SIG-M5 treated with dmso at 0.1 percent for 504 hours (cell line): ENCODE measurements around the gene SART1.
"Not testable (repeated sequence)": the region's sequence is repeated elsewhere in the genome, so short reads cannot be mapped to it uniquely, and the experiment has no call there.

ENCODE experiments used
- DNase-seq: peaks from one replicate; lab custom pipeline; 2025; ENCODE audit not compliant: unreplicated experiment; lab: John Stamatoyannopoulos, UW

The SART1 gene

DNA sequence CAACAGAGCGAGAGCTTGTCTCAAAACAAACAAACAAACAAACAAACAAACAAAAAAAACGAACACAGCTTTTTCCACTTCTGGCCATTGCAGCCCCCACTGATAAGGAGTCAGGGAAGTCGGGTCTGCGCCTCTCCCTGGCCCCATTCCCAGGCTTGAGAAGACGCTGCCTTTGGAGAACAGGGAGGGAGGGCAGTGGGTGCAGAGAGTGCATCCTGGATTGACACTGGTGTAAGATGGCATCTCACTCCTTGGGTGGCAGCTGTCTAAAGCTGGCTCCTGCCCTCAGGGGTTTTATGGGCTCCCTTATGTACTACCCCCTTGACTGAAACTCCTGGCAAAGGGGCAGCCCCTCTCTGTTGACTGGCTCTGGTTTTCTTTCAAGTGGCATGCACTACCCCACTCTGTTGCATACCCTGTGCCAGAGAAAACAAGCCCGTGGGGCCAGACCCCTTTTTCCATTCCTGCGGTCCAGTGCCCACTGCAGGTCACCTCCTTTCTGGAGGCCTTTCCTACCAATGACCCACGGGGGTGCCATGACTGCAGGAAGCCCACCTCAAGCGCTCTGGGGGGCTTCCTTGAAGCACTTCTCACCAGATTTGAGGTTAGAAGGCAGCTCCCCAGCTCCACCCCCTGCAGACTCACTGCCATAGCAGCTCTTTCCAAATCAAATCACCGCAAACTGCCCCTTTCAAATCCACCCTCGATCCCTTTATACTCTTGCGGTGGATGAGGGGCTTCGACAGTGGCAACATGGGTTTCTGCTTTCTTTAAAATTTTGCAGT is 29.6 kb upstream of the SART1 start:
- DNase-seq = no peak

DNA sequence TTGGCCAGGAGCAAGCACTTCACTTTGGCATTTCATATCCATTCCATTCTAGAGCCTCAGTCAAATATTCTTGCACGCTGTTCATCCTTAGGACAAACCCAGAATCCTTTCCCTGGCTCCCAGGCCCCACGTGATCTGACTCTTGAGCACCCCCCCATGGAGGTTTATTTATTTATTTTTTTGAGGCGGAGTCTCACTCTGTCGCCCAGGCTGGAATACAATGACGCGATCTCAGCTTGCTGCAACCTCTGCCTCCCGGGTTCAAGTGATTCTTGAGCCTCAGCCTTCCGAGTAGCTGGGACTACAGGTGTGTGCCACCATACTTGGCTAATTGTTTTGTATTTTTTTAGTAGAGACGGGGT is 29.0 kb upstream of the SART1 start:
- DNase-seq = peak; percentile 10

GRCh38 chr11:65934014-65934413 is 27.5 kb upstream of the SART1 start:
- DNase-seq = no peak

DNA sequence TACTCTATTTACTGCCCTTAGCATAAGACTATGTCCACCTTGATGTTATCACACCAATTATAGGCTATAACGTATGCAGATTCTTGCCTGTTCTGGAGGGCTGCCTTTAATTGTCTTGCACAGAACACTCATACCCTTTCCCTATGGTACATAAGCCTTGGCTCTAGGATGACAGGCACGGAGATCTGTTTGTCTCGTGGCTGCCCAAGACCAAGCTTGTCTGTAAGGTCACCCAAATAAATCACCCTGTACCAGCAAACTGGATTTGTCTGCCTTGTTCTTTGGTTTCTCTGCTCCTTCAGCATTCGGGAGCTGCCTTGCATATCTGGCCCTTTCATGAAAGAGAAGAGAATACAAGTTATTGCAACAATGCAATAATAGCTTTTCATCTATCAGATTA is 23.8 kb upstream of the SART1 start:
- DNase-seq = no peak

- DNase-seq = no peak
Measured at GRCh38 chr11:65941720-65942310, 19.7 kb upstream of the SART1 start.

GRCh38 chr11:65942531-65942930 is 19.0 kb upstream of the SART1 start:
- DNase-seq = no peak

DNA sequence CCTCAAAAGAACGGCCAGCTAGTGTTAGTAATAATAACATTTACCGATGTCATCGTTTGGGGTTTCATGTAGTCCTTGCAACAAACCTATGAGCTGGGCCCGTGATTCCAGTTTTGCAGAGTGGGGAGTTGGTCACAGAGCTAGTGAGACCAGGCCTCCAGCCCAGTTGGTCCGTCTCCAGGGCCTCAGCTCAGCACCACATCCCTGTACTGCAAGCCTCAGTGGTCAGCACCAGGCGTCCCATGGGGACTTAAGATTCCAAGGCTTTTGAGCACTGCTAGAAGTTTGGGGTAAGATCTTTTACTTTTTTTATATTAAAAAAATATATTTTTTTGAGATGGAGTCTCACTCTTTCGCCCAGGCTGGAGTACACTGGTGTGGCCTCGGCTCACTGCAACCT is 17.3 kb upstream of the SART1 start:
- DNase-seq = no peak

GRCh38 chr11:65944767-65945166 is 16.8 kb upstream of the SART1 start:
- no peak for DNase-seq

- DNase-seq = no peak
Measured at GRCh38 chr11:65945430-65945911, 16.1 kb upstream of the SART1 start, which contains the start of gene TSGA10IP. Gene TSGA10IP (plus strand): TSS chr11:65945480. CDS start chr11:65945676, 196 bp downstream.

DNA sequence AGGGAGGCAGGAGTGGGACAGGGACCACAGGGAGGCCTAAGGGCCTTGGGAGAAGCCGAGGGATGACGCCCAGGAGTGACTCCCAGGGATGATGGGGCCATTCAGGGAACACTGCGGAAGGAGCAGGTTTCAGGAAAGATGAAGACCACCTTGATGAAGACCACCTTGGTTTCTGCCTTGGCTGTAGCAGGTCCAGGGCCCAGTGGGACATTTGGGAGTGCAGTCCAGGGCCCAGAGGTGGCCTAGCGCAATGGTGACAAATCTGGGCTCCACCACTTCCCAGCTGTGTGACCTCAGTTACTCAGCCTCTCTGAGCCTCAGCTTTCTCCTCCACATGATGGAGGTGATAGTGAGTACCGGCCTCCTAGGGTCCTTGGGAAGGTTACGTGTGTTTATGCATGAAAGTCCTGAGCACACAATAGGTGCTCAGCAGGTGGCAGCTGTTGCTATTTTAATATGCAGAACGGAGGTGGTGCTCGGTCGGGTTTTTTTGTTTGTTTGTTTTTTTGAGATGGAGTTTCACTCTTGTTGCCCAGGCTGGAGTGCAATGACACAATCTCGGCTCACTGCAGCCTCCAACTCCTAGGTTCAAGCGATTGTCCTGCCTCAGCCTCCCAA is 15.5 kb upstream of the SART1 start:
- no peak for DNase-seq

GRCh38 chr11:65946655-65947054 is 14.9 kb upstream of the SART1 start:
- no peak for DNase-seq

GRCh38 chr11:65947133-65947532 is 14.4 kb upstream of the SART1 start:
- DNase-seq = no peak

GRCh38 chr11:65947603-65948125 is 13.9 kb upstream of the SART1 start:
- DNase-seq = no peak

DNA sequence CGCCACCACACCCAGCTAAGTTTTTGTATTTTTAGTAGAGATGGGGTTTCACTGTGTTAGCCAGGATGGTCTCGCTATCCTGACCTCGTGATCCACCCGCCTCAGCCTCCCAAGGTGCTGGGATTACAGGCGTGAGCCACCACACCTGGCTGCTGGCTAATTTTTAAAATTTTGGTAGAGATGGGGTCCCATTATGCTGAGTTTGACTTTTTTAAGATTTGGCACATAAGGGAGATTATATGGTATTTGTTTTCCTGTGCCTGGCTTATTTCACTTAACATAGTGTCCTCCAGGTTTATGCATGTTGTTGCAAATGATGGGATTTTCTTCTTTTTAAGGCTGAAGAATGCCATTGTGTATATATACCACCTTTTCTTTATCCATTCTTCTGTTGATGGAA is 10.8 kb upstream of the SART1 start:
- not testable (repeated sequence) for DNase-seq

DNA sequence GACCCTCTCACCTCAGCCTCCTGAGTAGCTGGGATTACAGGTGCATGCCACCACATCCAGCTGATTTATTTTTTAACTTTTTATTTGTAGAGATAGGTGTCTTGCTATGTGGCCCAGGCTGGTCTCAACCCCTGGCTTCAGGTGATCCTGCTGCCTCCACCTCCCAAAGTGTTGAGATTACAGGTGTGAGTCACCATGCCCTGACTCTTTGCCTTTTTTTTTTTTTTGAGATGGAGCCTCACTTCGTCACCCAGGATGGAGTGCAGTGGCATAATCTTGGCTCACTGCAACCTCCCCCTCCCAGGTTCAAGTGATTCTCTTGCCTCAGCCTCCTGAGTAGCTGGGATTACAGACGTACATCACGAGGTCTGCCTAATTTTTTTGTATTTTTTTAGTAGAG is 9.9 kb upstream of the SART1 start:
- DNase-seq = not testable (repeated sequence)

GRCh38 chr11:65952052-65952521 is 9.4 kb upstream of the SART1 start:
- DNase-seq = no peak

- no peak for DNase-seq
Measured at GRCh38 chr11:65953471-65953870, 8.1 kb upstream of the SART1 start.

GRCh38 chr11:65954771-65955170 is 6.8 kb upstream of the SART1 start:
- DNase-seq = no peak

DNA sequence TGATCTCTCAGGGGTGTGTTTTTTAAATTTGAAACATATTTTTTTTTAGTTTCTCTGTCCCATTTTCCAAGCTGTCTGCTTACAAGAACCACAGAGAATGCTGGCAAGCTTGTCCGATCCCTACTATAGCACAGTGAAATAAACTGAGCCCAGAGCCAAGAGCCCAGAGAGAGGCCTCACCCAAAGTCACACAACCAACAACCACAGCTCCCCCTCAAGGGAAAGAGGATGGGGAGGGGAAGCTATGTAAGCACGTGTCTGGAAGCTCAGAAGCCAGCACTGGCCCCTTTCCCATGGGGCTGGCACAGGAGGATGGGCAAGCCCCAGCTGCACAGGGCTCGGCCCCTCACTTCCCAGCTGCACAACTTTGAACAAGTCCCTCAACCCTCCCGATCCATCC is 3.2 kb upstream of the SART1 start:
- no peak for DNase-seq

GRCh38 chr11:65958774-65959420 is 2.6 kb upstream of the SART1 start:
- no peak for DNase-seq

DNA sequence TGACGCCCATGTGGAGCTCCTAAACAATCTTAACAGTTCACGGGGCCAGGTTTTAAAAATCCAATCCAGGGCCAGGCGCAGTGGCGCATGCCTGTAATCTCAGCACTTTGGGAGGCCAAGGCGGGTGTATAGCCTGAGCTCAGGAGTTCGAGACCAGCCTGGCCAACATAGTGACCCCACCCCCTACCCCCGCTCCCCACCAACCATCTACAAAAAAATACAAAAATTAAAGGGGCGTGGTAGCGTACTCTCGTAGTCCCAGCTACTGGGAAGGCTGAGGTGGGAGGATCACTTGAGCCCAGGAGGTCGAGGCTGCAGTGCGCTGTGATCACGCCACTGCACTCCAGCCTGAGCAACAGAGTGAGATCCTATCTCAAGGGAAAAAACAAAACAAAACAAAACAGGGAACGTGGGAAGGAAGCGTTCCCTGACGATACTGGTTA is 689 bp upstream of the SART1 start:
- no peak for DNase-seq
